ENCODE results near the gene LMAN1L.

The LMAN1L gene

DNA sequence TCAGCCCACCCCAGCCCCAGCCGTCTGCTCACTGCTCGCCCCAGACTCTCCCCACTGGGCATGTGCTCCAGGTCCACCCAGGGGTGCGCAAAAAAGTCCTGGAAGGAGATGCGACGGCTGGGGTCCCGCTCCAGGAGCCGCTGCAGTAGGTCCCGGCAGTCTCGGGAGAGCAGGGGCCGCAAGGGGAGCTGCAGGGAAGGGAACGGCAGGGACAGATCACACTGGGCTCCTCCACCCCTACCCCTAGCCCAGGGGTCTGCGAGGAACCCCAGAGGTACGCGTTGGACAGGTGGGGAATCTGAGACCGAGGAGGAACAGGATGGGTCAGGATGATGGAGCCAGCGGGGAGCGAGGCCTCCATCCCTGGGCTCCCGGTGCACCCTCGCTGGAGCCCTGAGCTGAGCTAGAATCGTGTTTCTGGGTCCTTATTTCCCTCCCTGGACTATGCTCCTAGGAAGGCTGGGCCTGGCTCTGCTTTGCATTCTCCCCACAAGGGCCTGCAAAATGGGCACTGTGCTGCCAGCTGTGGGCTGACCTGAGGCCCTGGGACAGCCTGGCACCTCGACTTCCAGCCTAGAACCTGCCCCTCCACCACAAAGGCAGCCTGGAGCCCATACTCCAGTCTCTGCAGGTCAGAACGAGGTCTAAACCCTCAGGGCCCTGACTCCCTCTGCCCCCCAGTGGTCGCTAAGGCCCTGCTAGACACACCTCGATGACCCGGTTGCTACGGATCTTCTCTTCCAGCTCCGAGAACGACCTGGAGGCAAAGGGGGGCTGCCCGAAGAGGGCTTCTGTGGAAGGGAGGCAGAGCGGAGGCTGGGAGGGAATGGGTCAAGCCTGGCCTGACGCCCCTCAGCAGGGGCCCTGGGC is 27.1 kb downstream of the LMAN1L start:
- H3K9ac ChIP-seq, result no peak overlapping the region
- no peaks in the 10 kb centered on the region for H3K79me2 ChIP-seq
- H2AFZ ChIP-seq, result no peak overlapping the region
- TF ChIP-seq, protein P1, sequence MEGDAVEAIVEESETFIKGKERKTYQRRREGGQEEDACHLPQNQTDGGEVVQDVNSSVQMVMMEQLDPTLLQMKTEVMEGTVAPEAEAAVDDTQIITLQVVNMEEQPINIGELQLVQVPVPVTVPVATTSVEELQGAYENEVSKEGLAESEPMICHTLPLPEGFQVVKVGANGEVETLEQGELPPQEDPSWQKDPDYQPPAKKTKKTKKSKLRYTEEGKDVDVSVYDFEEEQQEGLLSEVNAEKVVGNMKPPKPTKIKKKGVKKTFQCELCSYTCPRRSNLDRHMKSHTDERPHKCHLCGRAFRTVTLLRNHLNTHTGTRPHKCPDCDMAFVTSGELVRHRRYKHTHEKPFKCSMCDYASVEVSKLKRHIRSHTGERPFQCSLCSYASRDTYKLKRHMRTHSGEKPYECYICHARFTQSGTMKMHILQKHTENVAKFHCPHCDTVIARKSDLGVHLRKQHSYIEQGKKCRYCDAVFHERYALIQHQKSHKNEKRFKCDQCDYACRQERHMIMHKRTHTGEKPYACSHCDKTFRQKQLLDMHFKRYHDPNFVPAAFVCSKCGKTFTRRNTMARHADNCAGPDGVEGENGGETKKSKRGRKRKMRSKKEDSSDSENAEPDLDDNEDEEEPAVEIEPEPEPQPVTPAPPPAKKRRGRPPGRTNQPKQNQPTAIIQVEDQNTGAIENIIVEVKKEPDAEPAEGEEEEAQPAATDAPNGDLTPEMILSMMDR (IDR thresholded peaks at IDR 0.05), result no peak
- H3K27me3 ChIP-seq (ENCODE audit: control insufficient read depth, insufficient read depth, low read length), result no peaks in the 10 kb centered on the region
- peaks cover 16% of the 10 kb centered on the region for H3K4me1 ChIP-seq
- no peaks in the 10 kb centered on the region for H3K36me3 ChIP-seq (ENCODE audit: control insufficient read depth, insufficient read depth, low read length)
- no peak overlapping the region for H3K27ac ChIP-seq
- H3K4me3 ChIP-seq (ENCODE audit: low read depth, low read length), result no peak overlapping the region
- H3K4me2 ChIP-seq (ENCODE audit: low read length), result no peak overlapping the region
- H3K9me3 ChIP-seq (ENCODE audit: control insufficient read depth, low read length), result no peaks in the 10 kb centered on the region

DNA sequence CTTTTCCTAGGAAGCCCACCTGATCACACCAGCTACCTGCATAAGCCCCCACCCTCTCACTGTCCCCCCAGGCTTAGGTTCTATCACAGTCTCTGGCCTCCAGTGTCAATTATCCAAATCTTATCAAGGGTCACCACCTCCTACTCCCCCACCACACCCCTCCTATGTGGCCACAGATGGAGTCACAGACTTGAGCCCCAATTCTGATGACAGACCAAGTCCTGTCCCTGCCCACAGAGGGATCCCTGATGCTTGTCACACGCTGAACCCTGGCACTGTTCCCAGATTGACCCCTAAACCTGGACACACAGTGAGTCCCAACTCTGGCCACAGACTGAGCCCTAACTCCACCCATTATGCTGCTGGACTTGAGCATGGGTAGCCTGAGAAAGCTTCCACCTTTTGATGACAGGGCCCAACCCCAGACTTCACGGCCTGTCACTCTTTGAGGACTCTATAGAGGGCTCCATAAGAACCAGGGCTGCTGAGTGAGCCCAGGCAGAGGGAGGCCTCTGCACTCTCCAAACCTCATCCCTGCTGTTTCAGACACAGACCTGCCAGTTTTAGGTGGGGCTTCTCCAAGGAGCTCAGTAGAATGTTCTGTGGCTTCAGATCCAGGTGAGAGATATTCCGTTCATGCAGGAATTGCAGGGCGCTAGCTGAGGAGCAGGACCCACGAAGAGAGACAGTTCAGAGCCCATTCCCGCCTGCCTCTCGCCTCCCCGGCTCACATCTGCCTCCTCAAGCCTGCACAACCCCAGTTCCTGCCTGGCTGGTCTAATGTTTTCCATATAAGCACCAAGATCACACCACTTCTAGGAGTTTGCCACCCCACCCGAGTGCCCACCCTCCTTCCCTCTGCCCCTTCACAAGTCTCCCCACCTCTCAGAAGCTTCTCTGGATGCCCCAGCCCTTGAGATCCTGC is 28.5 kb downstream of the LMAN1L start:
- Histone ChIP-seq H3K79me2 (no peaks in the 10 kb centered on the region), H3K36me3 (ENCODE audit: control insufficient read depth, insufficient read depth, low read length) (no peaks in the 10 kb centered on the region), H3K4me2 (ENCODE audit: low read length) (no peak overlapping the region), H3K27me3 (ENCODE audit: control insufficient read depth, insufficient read depth, low read length) (no peaks in the 10 kb centered on the region), H3K27ac (no peak overlapping the region), H2AFZ (no peak overlapping the region), H3K4me3 (ENCODE audit: low read depth, low read length) (no peak overlapping the region), H3K9me3 (ENCODE audit: control insufficient read depth, low read length) (no peaks in the 10 kb centered on the region), H3K9ac (no peak overlapping the region), H3K4me1 (peaks cover 16% of the 10 kb centered on the region)
- TF ChIP-seq, protein P1 (IDR thresholded peaks at IDR 0.05), result no peak

DNA sequence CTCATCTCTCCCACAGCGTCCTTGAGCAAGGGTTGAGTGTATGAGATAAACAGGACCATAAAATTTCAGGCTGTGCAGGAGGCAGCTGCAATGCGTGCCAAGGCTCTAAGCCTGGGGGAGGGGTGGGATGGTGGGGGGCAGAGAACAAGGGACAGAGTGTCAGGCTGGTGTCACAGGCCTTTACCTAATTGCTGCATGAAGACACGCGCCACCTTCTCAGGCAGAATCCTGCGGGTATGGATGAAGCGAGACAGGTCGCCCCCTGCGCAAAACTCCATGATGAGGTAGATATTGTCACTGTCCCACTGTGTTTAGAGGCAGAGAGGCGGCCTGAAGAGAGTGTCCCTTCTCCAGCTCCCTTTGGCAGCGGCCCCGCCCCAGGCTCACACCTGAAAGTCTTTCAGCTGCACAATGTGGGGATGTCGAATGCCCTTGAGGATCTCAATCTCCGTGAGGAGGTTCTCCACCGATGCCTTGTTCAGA is 29.3 kb downstream of the LMAN1L start:
- Histone ChIP-seq H3K9ac (no peak overlapping the region), H3K27ac (peak overlapping the region; percentile 91), H3K9me3 (ENCODE audit: control insufficient read depth, low read length) (no peaks in the 10 kb centered on the region), H3K36me3 (ENCODE audit: control insufficient read depth, insufficient read depth, low read length) (no peaks in the 10 kb centered on the region), H3K27me3 (ENCODE audit: control insufficient read depth, insufficient read depth, low read length) (no peaks in the 10 kb centered on the region), H3K4me2 (ENCODE audit: low read length) (peak overlapping the region; percentile 92), H3K79me2 (no peaks in the 10 kb centered on the region), H3K4me3 (ENCODE audit: low read depth, low read length) (peak overlapping the region; percentile 78), H2AFZ (no peak overlapping the region), H3K4me1 (peaks cover 16% of the 10 kb centered on the region)
- TF ChIP-seq, protein P1 (IDR thresholded peaks at IDR 0.05), result no peak

DNA sequence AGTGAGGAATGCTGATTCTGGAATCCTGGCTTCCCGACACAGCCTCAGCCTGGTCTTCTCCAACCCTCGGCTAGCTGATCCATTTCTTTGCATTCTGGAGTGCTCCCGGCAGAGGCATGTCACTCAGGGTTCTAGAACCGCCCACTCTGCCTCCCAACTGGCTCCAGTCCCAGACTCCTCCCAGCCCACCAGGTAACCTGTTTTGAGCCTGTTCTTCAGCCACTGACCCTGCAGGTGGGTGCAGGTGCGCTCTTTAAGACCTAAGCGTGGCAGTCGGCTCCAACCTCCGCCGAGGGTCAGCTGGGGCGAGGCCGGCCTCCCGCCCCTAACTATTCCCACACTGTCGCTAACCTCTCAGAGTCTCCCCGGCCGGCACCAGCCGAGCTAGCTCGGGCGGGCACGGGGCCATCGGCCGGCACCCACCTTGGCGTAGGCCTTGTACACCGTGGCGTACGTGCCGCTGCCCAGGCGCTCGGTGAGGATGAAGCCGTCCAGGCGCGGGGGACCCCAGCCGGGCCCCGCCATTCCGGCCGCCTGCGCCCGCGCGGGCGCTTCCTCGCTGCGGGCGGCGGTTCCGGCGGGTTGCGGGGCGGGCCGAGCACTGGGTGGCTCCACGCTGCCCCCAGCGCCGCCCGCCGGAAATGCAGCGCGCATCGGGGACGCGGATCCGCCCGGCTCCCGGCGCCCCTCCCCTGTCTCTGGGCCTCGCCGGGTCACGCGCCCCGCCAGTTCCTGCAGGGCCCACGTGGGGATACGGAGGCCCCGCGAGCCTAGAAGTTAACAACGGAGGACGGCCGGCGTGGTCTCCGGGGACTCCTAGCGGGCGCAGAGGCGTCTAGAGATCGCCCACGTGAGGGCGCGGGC is 30.2 kb downstream of the LMAN1L start, which contains the start of gene ULK3:
Gene ULK3, minus strand, starts transcription at position 576 of the 864 bp plus-strand sequence. Its CDS starts 51 bp downstream, at position 525.
- Histone ChIP-seq H2AFZ (peak within 1 kb of the TSS; percentile 77), H3K4me2 (ENCODE audit: low read length) (peak within 1 kb of the TSS; percentile 92), H3K27me3 (ENCODE audit: control insufficient read depth, insufficient read depth, low read length) (no peaks in the 10 kb centered on the region), H3K36me3 (ENCODE audit: control insufficient read depth, insufficient read depth, low read length) (no peaks in the 10 kb centered on the region), H3K9me3 (ENCODE audit: control insufficient read depth, low read length) (no peaks in the 10 kb centered on the region), H3K27ac (peak within 1 kb of the TSS; percentile 91), H3K79me2 (no peaks in the 10 kb centered on the region), H3K4me3 (ENCODE audit: low read depth, low read length) (peak within 1 kb of the TSS; percentile 78), H3K9ac (no peak within 1 kb of the TSS), H3K4me1 (peaks cover 18% of the 10 kb centered on the region)
- TF ChIP-seq, protein P1 (IDR thresholded peaks at IDR 0.05), result peak; percentile 63
